Ishikawa (cell line): ENCODE results near the gene SH2D4B.

ENCODE experiments used
- CEBPB ChIP-seq: IDR thresholded peaks from 2 replicates; pipeline ENCODE4 v1.6.1; 2012
- EP300 ChIP-seq: IDR thresholded peaks from 2 replicates; pipeline ENCODE4 v1.6.1; 2012; ENCODE audit warnings: borderline replicate concordance
- FOXM1 ChIP-seq: IDR thresholded peaks from 2 replicates; pipeline ENCODE4 v1.6.1; 2012; ENCODE audit warnings: low read depth, borderline replicate concordance
- RAD21 ChIP-seq: IDR thresholded peaks from 2 replicates; pipeline ENCODE4 v1.6.1; 2012; ENCODE audit warnings: low read depth
- TAF1 ChIP-seq: IDR thresholded peaks from 2 replicates; pipeline ENCODE4 v1.6.1; 2012; ENCODE audit warnings: low read depth, mild to moderate bottlenecking
- TF ChIP-seq, protein P1 (sequence below): IDR thresholded peaks from 2 replicates; pipeline ENCODE4 v1.6.1; 2012; ENCODE audit warnings: low read depth, mild to moderate bottlenecking

DNA sequence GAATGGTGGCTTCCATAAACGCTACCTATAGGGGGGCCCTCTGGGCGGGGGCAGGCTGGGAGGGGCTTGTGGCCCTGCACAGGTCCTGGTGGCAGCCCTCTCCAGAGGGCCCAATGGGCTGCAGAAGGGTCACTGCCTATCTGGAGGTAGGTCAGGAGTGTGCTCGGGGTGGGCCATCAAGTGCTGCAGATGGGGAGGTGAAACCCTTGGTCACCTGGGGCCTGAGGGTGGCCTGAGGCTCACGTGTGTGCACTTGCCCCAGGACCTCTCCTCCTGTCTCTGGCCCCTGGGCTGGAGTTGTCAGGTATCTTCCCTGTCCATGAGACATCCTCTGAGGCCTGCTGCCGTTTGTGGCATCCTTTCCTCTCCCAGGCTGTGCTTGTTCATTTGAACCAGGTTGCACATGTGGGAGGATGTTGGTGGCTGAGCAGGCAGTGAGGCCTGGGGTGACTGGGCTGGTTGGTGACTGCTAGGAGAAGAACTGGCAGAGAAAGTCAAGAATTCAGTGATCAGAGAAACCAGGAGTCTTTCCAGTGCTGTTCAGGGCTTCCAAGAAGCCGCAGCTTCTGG lies 21.1 kb upstream of the SH2D4B start:
- TF ChIP-seq EP300 (no peak), RAD21 (no peak), FOXM1 (no peak), CEBPB (no peak), TAF1 (no peak)
- TF ChIP-seq, protein P1, sequence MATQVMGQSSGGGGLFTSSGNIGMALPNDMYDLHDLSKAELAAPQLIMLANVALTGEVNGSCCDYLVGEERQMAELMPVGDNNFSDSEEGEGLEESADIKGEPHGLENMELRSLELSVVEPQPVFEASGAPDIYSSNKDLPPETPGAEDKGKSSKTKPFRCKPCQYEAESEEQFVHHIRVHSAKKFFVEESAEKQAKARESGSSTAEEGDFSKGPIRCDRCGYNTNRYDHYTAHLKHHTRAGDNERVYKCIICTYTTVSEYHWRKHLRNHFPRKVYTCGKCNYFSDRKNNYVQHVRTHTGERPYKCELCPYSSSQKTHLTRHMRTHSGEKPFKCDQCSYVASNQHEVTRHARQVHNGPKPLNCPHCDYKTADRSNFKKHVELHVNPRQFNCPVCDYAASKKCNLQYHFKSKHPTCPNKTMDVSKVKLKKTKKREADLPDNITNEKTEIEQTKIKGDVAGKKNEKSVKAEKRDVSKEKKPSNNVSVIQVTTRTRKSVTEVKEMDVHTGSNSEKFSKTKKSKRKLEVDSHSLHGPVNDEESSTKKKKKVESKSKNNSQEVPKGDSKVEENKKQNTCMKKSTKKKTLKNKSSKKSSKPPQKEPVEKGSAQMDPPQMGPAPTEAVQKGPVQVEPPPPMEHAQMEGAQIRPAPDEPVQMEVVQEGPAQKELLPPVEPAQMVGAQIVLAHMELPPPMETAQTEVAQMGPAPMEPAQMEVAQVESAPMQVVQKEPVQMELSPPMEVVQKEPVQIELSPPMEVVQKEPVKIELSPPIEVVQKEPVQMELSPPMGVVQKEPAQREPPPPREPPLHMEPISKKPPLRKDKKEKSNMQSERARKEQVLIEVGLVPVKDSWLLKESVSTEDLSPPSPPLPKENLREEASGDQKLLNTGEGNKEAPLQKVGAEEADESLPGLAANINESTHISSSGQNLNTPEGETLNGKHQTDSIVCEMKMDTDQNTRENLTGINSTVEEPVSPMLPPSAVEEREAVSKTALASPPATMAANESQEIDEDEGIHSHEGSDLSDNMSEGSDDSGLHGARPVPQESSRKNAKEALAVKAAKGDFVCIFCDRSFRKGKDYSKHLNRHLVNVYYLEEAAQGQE = no peak
